ENCODE measurements around the gene TRAM2. TPM values are rescaled to one million over a fixed set of nuclear protein-coding genes. Genes with fewer than 3 reads are reported as not detected.

TRAM2 gene
- total and polyA plus RNA-seq, 9 of the 15 experiments (the other 6 are each of a cell fraction or from before 2014, with no cell fraction given): 2.6 to 13.3 (median 8.9) TPM

DNA sequence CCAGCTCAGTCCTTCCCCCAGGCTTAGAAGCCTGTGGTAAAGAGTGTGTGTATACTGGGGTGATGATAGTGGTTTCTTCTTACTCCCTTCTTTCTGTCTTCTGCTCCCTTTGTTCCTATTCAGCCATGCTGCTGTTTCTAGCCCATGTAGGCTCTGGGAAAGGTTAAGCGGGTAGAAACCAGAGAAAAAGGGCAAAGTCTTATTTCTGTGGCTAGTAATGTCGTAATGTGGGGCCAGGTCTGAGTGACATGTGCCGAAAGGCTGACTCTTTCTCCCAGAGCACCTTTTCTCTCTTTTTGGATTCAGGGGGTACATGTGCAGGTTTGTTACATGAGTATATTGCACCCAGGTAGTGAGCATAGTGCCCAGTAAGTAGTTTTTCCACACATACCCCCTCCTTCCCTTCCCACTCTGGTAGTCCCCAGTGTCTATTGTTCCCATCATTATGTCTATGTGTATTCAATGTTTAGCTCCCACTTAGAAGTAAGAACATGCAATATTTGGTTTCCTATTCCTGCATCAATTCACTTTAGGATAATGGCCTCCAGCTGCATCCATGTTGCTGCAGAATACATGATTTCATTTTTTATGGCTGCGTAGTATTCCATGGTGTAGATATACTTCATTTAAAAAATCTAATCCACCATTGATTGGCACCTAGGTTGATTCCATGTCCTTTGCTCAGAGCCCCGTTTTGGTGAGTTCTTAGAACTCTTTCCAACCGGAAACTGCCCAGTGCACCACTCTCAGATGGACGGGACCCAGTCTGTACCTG is 82.4 kb downstream of the TRAM2 start:
- TF ChIP-seq RBM25 (IDR thresholded peaks at IDR 0.05; ENCODE audit: low read depth, low read length, severe bottlenecking) (peak; percentile 72), GATAD2B (IDR thresholded peaks at IDR 0.05; ENCODE audit: borderline replicate concordance) (no peak), KDM1A (IDR thresholded peaks at IDR 0.05) (peak in 1 of 2 experiments; percentile 55; a peak in 1 of 4 replicates), ZNF146 (CRISPR knock-in tag; IDR thresholded peaks at IDR 0.05; ENCODE audit: unreplicated experiment) (peak; percentile 97), BCOR (IDR thresholded peaks at IDR 0.05) (peak; percentile 45; the same call in 1 of the 2 replicates)
- FAIRE-seq (no peak), ATAC-seq (no peak), DNase-seq (ENCODE audit: extremely low read depth in 1 of 4, low spot score in 3 of 4) (no peak)
- Histone ChIP-seq H3K79me2 (ENCODE audit: control insufficient read depth, insufficient read depth, low read length) (no peaks in the 10 kb centered on the region), H2AFZ (ENCODE audit: low read depth, low read length) (no peak overlapping the region), H3K9me3 (replicated peaks; ENCODE audit: control insufficient read depth, insufficient read depth, low read depth, low read length) (no peaks in the 10 kb centered on the region), H3K9ac (ENCODE audit: insufficient read depth in 1 of 2, low read depth in 2 of 2, low read length in 2 of 2) (no peak overlapping the region), H3K27ac (ENCODE audit: extremely low read depth, low read depth, low read length) (no peak overlapping the region), H3K36me3 (ENCODE audit: control insufficient read depth, insufficient read depth, low read length) (no peaks in the 10 kb centered on the region), H3K27me3 (ENCODE audit: control insufficient read depth in 2 of 2, insufficient read depth in 2 of 2, low read length in 2 of 2) (no peaks in the 10 kb centered on the region), H3K4me1 (replicated peaks in 1 of 2; ENCODE audit: control insufficient read depth in 2 of 2, insufficient read depth in 2 of 2, low read length in 2 of 2) (no peaks in the 10 kb centered on the region; a peak in 2 of 5 replicates), H3K9me1 (ENCODE audit: control insufficient read depth, insufficient read depth, low read length) (no peaks in the 10 kb centered on the region), H3K4me3 (no peak overlapping the region), H4K20me1 (replicated peaks; ENCODE audit: control insufficient read depth, insufficient read depth, low read length) (no peaks in the 10 kb centered on the region), H3K4me2 (ENCODE audit: insufficient read depth, low read length) (no peak overlapping the region)
- no TSS peak for BruUV-seq (replicated peaks)
- CTCF ChIA-PET (ENCODE audit: low intra/inter-chr PET ratio): no interaction called here
- POLR2A ChIA-PET: interaction anchor here (0.6 to 1.2 kb wide), 3 partner anchors 11 to 1298 kb away, joined by 3 to 7 read pairs (median 4); no protein-coding TSS in a partner anchor
- in situ Hi-C loops (cut with MboI): no loop called here
- intact Hi-C loops (cut with micrococcal nuclease): no loop called here
- WGBS (ENCODE audit: insufficient coverage, low coverage, missing lambda C conversion rate): 72% methylated on average over 7 of the region's 7 CpGs

DNA sequence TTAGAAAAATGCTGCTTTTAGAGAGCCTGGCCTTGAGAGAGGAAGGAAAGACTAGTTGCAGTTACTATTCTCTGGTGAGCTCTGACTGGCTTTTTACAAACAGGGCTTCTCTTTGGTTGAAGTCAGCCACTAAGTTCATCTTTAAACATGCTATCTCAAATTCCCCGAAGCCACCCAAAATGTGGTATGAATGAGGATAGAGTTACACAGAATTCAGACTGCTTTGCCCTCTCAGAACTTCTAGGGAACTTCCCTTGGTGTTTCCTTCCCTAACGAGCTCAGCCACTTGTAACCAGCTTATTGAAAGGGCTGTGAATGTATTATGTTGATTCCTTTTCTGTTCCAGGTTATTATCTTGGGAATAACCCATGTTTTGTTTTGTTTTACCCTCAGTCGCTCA is 83.2 kb downstream of the TRAM2 start:
- no peak for ATAC-seq
- no peak overlapping the region for H3K4me3 ChIP-seq
- intact Hi-C loops (cut with micrococcal nuclease): no loop called here
- H3K27me3 ChIP-seq (ENCODE audit: control insufficient read depth in 2 of 2, insufficient read depth in 2 of 2, low read length in 2 of 2): no peaks in the 10 kb centered on the region
- no peak overlapping the region for H3K9ac ChIP-seq (ENCODE audit: insufficient read depth in 1 of 2, low read depth in 2 of 2, low read length in 2 of 2)
- in situ Hi-C loops (cut with MboI): no loop called here
- no TSS peak for BruUV-seq (replicated peaks)
- no peak for DNase-seq (ENCODE audit: extremely low read depth in 1 of 4, low spot score in 3 of 4)
- no peak overlapping the region for H3K27ac ChIP-seq (ENCODE audit: extremely low read depth, low read depth, low read length)
- ChIA-PET CTCF (ENCODE audit: low intra/inter-chr PET ratio) (no interaction called here), POLR2A (interaction anchor here (0.6 to 1.2 kb wide), 6 partner anchors 10 to 1298 kb away, joined by 3 to 7 read pairs (median 3); partner anchors contain the start of gene TRAM2)
- no peaks in the 10 kb centered on the region; a peak in 2 of 5 replicates for H3K4me1 ChIP-seq (replicated peaks in 1 of 2; ENCODE audit: control insufficient read depth in 2 of 2, insufficient read depth in 2 of 2, low read length in 2 of 2)
- H4K20me1 ChIP-seq (replicated peaks; ENCODE audit: control insufficient read depth, insufficient read depth, low read length): no peaks in the 10 kb centered on the region
- H2AFZ ChIP-seq (ENCODE audit: low read depth, low read length): no peak overlapping the region
- H3K9me1 ChIP-seq (ENCODE audit: control insufficient read depth, insufficient read depth, low read length): no peaks in the 10 kb centered on the region
- no peaks in the 10 kb centered on the region for H3K79me2 ChIP-seq (ENCODE audit: control insufficient read depth, insufficient read depth, low read length)
- H3K4me2 ChIP-seq (ENCODE audit: insufficient read depth, low read length): no peak overlapping the region
- 54% methylated on average over 3 of the region's 3 CpGs for WGBS (ENCODE audit: insufficient coverage, low coverage, missing lambda C conversion rate)
- no peaks in the 10 kb centered on the region for H3K36me3 ChIP-seq (ENCODE audit: control insufficient read depth, insufficient read depth, low read length)
- no peaks in the 10 kb centered on the region for H3K9me3 ChIP-seq (replicated peaks; ENCODE audit: control insufficient read depth, insufficient read depth, low read depth, low read length)
- TF ChIP-seq ESRRA (IDR thresholded peaks at IDR 0.05; ENCODE audit: borderline replicate concordance, low read depth): no peak
- TF ChIP-seq, protein P1, sequence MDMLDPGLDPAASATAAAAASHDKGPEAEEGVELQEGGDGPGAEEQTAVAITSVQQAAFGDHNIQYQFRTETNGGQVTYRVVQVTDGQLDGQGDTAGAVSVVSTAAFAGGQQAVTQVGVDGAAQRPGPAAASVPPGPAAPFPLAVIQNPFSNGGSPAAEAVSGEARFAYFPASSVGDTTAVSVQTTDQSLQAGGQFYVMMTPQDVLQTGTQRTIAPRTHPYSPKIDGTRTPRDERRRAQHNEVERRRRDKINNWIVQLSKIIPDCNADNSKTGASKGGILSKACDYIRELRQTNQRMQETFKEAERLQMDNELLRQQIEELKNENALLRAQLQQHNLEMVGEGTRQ (CRISPR knock-in tag; IDR thresholded peaks at IDR 0.05): no peak
- no peak for TF ChIP-seq NFXL1 (CRISPR knock-in tag; IDR thresholded peaks at IDR 0.05)
- no peak for FAIRE-seq
